Upper lobe of left lung (tissue), 4 donors: ENCODE measurements around the gene TM4SF4.

Source experiments
- POLR2A ChIP-seq, 4 donors: fragments of 450-650 bp; IDR thresholded peaks; one replicate each; pipeline ENCODE4 v1.5.1; 2016 to 2017; ENCODE audit warnings: antibody characterized with exemption in 4 of 4, mild to moderate bottlenecking in 2 of 4
- POLR2AphosphoS5 ChIP-seq, 2 donors: sonication (generic); formaldehyde crosslinking; IDR thresholded peaks; one replicate each; pipeline ENCODE4 v1.5.1; 2017; ENCODE audit warnings: antibody characterized with exemption in 2 of 2

DNA sequence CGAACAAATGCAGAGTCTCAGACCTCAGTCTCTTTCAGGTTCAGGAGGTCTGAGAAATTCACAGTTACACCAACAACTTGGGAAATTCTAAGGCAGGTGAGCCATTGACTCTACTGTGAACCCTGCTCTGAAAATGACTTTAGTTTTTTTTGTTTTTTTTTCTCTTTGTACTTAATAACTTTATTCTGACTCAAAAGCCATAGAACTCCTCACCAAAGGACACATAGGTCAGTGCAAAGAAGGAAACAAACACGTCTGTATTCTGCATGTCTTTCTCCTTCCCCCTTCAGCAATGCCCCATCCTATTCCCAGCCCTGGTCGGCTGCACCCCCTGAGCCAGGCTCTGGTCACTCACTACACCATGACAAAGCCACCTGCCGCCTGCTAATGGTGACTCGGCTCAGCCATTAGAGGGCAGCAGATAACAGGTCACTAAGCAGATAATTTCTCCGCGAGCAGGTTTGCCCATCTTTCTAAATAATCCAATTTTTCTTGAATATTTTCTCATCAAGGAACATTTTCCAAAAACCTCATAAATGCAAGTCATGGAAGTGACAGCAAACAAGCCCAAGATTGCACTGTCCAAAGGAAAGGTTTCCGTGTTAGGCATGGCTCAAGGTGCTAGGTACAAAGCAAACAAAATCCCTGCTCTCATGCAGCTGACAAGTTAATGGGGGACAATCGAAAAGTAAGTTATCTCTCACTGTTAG, 37.7 kb downstream of the TM4SF4 start:
- TF ChIP-seq POLR2AphosphoS5 (IDR thresholded peaks at IDR 0.05) (no peak), POLR2A (IDR thresholded peaks at IDR 0.05) (no peak)
